ENCODE measurements around the gene GLRA3. TPM values are rescaled to one million over a fixed set of nuclear protein-coding genes. Genes with fewer than 3 reads are reported as not detected.

Gene GLRA3
- total RNA-seq, 4 donors from 2014 or later, result not detected

DNA sequence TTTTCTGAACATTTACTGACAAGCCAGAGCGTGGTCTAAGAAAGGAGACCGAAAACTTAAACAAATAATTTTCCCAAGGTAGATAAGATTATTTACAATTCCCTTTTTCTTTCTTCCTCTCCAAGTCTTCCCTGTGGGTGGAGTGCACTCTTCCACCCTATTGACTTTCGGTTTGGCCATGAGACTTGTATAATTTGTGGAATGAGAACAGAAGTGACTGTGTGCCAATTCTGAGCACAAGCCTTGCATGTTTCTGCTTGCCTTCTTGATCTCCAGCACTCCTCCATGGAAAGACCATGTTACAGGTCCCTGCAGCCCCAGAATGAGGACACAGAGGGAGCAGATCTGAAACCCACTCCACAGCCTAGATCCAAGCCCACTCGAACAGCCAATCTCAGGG is 156.8 kb downstream of the GLRA3 start:
- H3K27ac ChIP-seq, result no peak overlapping the region
- H3K27me3 ChIP-seq, result no peaks in the 10 kb centered on the region
- in situ Hi-C loops (cut with MboI; ENCODE audit: low sequenced_read_pairs in 4 of 4) (no loop called here), intact Hi-C loops (cut with DNase I; ENCODE audit: low total_unique reads) (no loop called here)
- TF ChIP-seq, protein P1, sequence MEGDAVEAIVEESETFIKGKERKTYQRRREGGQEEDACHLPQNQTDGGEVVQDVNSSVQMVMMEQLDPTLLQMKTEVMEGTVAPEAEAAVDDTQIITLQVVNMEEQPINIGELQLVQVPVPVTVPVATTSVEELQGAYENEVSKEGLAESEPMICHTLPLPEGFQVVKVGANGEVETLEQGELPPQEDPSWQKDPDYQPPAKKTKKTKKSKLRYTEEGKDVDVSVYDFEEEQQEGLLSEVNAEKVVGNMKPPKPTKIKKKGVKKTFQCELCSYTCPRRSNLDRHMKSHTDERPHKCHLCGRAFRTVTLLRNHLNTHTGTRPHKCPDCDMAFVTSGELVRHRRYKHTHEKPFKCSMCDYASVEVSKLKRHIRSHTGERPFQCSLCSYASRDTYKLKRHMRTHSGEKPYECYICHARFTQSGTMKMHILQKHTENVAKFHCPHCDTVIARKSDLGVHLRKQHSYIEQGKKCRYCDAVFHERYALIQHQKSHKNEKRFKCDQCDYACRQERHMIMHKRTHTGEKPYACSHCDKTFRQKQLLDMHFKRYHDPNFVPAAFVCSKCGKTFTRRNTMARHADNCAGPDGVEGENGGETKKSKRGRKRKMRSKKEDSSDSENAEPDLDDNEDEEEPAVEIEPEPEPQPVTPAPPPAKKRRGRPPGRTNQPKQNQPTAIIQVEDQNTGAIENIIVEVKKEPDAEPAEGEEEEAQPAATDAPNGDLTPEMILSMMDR (IDR thresholded peaks at IDR 0.05 in 4 of 5, conservative IDR thresholded peaks at IDR 0.05 in 1 of 5), result no peak
- TF ChIP-seq POLR2A (IDR thresholded peaks at IDR 0.05), result no peak
- DNase-seq (no peak), ATAC-seq (no peak)
- no peaks in the 10 kb centered on the region for H3K36me3 ChIP-seq
- H3K9me3 ChIP-seq, result no peaks in the 10 kb centered on the region
- H3K4me3 ChIP-seq, result no peak overlapping the region
- no peaks in the 10 kb centered on the region for H3K4me1 ChIP-seq

DNA sequence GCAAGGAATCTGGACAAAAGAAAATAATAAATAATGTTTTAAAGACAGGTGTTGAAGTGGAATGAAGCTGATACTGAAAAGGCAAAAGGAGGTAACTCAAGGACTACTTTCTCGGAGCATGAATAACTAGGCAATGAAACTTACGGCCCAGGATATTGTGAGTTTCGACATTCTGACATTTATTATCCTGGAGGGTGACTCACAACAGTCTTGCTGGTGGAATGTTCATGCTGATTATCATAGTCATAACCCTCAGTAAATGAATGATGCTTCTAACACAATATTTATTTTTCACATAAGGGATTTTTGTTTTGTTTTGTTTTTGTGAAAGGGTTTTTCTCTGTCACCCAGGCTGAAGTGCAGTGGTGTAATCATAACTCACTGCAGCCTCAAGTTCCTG is 159.8 kb downstream of the GLRA3 start:
- TF ChIP-seq, protein P1 (IDR thresholded peaks at IDR 0.05 in 4 of 5, conservative IDR thresholded peaks at IDR 0.05 in 1 of 5), result no peak
- TF ChIP-seq POLR2A (IDR thresholded peaks at IDR 0.05), result no peak
- no peak overlapping the region for H3K27ac ChIP-seq
- in situ Hi-C loops (cut with MboI; ENCODE audit: low sequenced_read_pairs in 4 of 4) (no loop called here), intact Hi-C loops (cut with DNase I; ENCODE audit: low total_unique reads) (no loop called here)
- DNase-seq (no peak), ATAC-seq (no peak)
- H3K4me1 ChIP-seq, result no peaks in the 10 kb centered on the region
- H3K36me3 ChIP-seq, result no peaks in the 10 kb centered on the region
- H3K4me3 ChIP-seq, result no peak overlapping the region
- no peaks in the 10 kb centered on the region for H3K9me3 ChIP-seq
- H3K27me3 ChIP-seq, result no peaks in the 10 kb centered on the region

- H3K9me3 ChIP-seq, result no peaks in the 10 kb centered on the region
- TF ChIP-seq POLR2A (IDR thresholded peaks at IDR 0.05), result no peak
- TF ChIP-seq, protein P1 (IDR thresholded peaks at IDR 0.05 in 4 of 5, conservative IDR thresholded peaks at IDR 0.05 in 1 of 5), result no peak
- H3K27me3 ChIP-seq, result no peaks in the 10 kb centered on the region
- DNase-seq (no peak), ATAC-seq (no peak)
- H3K4me3 ChIP-seq, result no peak overlapping the region
- in situ Hi-C loops (cut with MboI; ENCODE audit: low sequenced_read_pairs in 4 of 4) (no loop called here), intact Hi-C loops (cut with DNase I; ENCODE audit: low total_unique reads) (no loop called here)
- no peaks in the 10 kb centered on the region for H3K36me3 ChIP-seq
- H3K4me1 ChIP-seq, result no peaks in the 10 kb centered on the region
- H3K27ac ChIP-seq, result no peak overlapping the region
Measured at GRCh38 chr4:174665799-174666198, 163.2 kb downstream of the GLRA3 start.

DNA sequence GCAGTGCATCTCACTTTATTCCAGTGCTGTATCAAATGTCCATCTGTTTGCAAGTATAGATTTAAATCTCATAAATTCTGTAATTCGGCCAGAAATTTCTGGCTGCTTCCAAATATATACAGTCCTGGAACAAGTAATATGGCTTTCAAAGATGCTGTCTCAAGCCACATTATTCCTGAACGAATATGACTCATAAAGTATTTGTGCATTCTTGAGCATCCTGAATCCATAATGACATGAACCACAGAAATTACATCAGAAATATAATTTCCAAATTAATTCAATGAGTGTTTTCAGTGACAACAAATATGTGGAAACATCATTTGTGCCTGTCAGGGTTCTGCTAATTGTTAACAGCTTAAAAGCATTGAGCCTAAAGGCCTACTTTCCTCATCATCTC is 165.8 kb downstream of the GLRA3 start:
- DNase-seq (no peak), ATAC-seq (no peak)
- Histone ChIP-seq H3K27ac (no peak overlapping the region), H3K36me3 (no peaks in the 10 kb centered on the region), H3K4me1 (no peaks in the 10 kb centered on the region), H3K27me3 (no peaks in the 10 kb centered on the region), H3K9me3 (no peaks in the 10 kb centered on the region), H3K4me3 (no peak overlapping the region)
- TF ChIP-seq POLR2A (IDR thresholded peaks at IDR 0.05), result no peak
- TF ChIP-seq, protein P1 (IDR thresholded peaks at IDR 0.05 in 4 of 5, conservative IDR thresholded peaks at IDR 0.05 in 1 of 5), result no peak
- intact Hi-C loops (cut with DNase I; ENCODE audit: low total_unique reads) (no loop called here), in situ Hi-C loops (cut with MboI; ENCODE audit: low sequenced_read_pairs in 4 of 4) (no loop called here)

GRCh38 chr4:174658246-174658645 is 170.8 kb downstream of the GLRA3 start:
- Histone ChIP-seq H3K4me3 (no peak overlapping the region), H3K27ac (no peak overlapping the region), H3K36me3 (no peaks in the 10 kb centered on the region), H3K9me3 (no peaks in the 10 kb centered on the region), H3K27me3 (no peaks in the 10 kb centered on the region), H3K4me1 (no peaks in the 10 kb centered on the region)
- no peak for ATAC-seq
- TF ChIP-seq, protein P1 (IDR thresholded peaks at IDR 0.05 in 4 of 5, conservative IDR thresholded peaks at IDR 0.05 in 1 of 5), result no peak
- no peak for TF ChIP-seq POLR2A (IDR thresholded peaks at IDR 0.05)
- in situ Hi-C loops (cut with MboI; ENCODE audit: low sequenced_read_pairs in 4 of 4), result no loop called here
- intact Hi-C loops (cut with DNase I; ENCODE audit: low total_unique reads), result no loop called here
- no peak for DNase-seq
